MCF 10A (cell line): ENCODE results near the gene BAIAP3. TPM values are rescaled to one million over a fixed set of nuclear protein-coding genes. Genes with fewer than 3 reads are reported as not detected.

Experiments used
- BruUV-seq: library from RNA; stranded (reverse); fragments of 400-500 nt; replicated peaks from 2 replicates; lab custom pipeline; 2021; lab: Mats Ljungman, UMichigan
- CTCF ChIA-PET: fragments of 300-600 bp; sonication (Branson Sonifier 250); formaldehyde crosslinking; extraction: SDS; loops from one replicate; lab custom pipeline; 2021; ENCODE audit warnings: antibody characterized with exemption, inconsistent platforms; lab: Yijun Ruan, JAX
- POLR2A ChIA-PET: fragments of 300-600, 350-650 bp; sonication (Branson Sonifier 250); formaldehyde crosslinking; extraction: SDS; loops from one replicate; lab custom pipeline; 2020; ENCODE audit warnings: antibody characterized with exemption, inconsistent platforms; lab: Yijun Ruan, JAX
- DNase-seq: peaks from one replicate; pipeline ENCODE4 v3.0.0-alpha.2; 2018; ENCODE audit not compliant: unreplicated experiment
- H3K27ac Mint-ChIP-seq: one replicate; pipeline ENCODE4 v1.8.0; 2022; ENCODE audit warnings: mild to moderate bottlenecking, low read depth, mixed read lengths; ENCODE audit not compliant: unreplicated experiment
- H3K27me3 Mint-ChIP-seq: one replicate; pipeline ENCODE4 v1.8.0; 2022; ENCODE audit warnings: mixed read lengths; ENCODE audit not compliant: insufficient read depth, unreplicated experiment
- H3K36me3 Mint-ChIP-seq: one replicate; pipeline ENCODE4 v1.8.0; 2022; ENCODE audit warnings: mild to moderate bottlenecking, moderate library complexity, mixed read lengths; ENCODE audit not compliant: insufficient read depth, unreplicated experiment
- H3K4me1 Mint-ChIP-seq: one replicate; pipeline ENCODE4 v1.8.0; 2022; ENCODE audit warnings: mixed read lengths; ENCODE audit not compliant: insufficient read depth, unreplicated experiment
- H3K4me3 Mint-ChIP-seq: one replicate; pipeline ENCODE4 v1.8.0; 2022; ENCODE audit warnings: mild to moderate bottlenecking, moderate library complexity, mixed read lengths; ENCODE audit not compliant: unreplicated experiment
- H3K9me3 Mint-ChIP-seq: one replicate; pipeline ENCODE4 v1.8.0; 2022; ENCODE audit warnings: mixed read lengths; ENCODE audit not compliant: unreplicated experiment
- CTCF ChIP-seq: fragments of 200-600 bp; IDR thresholded peaks from one replicate; pipeline ENCODE4 v1.8.0; 2022; ENCODE audit warnings: antibody characterized with exemption, mild to moderate bottlenecking; ENCODE audit not compliant: unreplicated experiment
- intact Hi-C: fragments of 100-400 bp; cut with micrococcal nuclease; formaldehyde crosslinking; loops from 2 replicates; pipeline ENCODE4 v1.14.1; 2022
- total RNA-seq: library from RNA; stranded (reverse); gene quantifications from 2 replicates; pipeline ENCODE4 v1.2.3, GENCODE V29; 2022

Gene BAIAP3
- total RNA-seq, 1 experiment from 2014 or later = 0.75 TPM

GRCh38 chr16:1366712-1367299, 33.4 kb downstream of the BAIAP3 start:
- H3K4me3 Mint-ChIP-seq = no peak overlapping the region
- ChIA-PET CTCF (interaction anchor here (0.6 kb wide), 1 partner anchor 47 kb away, joined by 4 read pairs; no protein-coding TSS in a partner anchor), POLR2A (interaction anchor here (0.5 to 1.3 kb wide), 3 partner anchors 17 to 30 kb away, joined by 3 to 7 read pairs (median 3); no protein-coding TSS in a partner anchor)
- H3K9me3 Mint-ChIP-seq = no peaks in the 10 kb centered on the region
- no peaks in the 10 kb centered on the region for H3K4me1 Mint-ChIP-seq
- no peak overlapping the region for H3K27ac Mint-ChIP-seq
- H3K36me3 Mint-ChIP-seq = peaks cover 34% of the 10 kb centered on the region
- intact Hi-C loops = no loop called here
- DNase-seq = no peak
- no peaks in the 10 kb centered on the region for H3K27me3 Mint-ChIP-seq
- TF ChIP-seq CTCF = no peak
- no TSS peak for BruUV-seq

DNA sequence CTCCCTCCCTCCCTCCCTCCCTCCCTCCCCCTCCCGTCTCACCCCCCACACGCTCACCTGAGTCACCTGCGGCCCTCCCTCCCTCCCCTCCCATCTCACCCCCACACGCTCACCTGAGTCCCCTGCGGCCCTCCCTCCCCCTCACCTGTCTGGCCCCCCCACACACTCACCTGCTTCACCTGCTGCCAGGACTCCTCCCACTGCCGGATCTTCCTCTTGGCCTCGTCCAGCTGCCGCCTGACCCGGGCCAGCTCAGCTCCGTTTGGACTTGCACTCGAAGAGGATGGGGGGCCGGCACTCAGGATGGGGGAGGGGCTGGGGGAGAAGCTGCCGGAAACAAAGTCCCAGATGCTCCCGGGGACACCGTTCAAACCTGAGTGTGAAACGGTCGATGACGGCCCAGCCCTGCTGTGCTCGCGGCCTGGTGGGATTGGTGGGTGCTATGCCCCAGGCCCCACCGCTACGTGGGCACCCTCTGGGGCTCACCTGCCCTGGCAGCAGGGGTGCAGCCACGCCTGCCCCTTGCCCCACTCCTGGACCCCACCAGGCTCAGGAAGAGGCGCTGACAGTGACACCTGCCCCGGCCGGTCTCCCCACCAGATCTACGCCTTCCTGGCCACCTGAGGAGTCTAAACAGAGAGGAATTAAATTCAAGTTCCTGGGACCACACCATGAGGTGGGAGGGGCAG, 34.2 kb downstream of the BAIAP3 start:
- CTCF ChIA-PET = no interaction called here
- Mint-ChIP-seq H3K27ac (no peak overlapping the region), H3K4me3 (no peak overlapping the region), H3K36me3 (peaks cover 29% of the 10 kb centered on the region), H3K9me3 (no peaks in the 10 kb centered on the region), H3K4me1 (no peaks in the 10 kb centered on the region), H3K27me3 (no peaks in the 10 kb centered on the region)
- POLR2A ChIA-PET = interaction anchor here (0.6 to 1.2 kb wide), 2 partner anchors 9 to 14 kb away, joined by 3 to 4 read pairs; no protein-coding TSS in a partner anchor
- no peak for DNase-seq
- no peak for TF ChIP-seq CTCF
- intact Hi-C loops = no loop called here
- no TSS peak for BruUV-seq

- ChIA-PET CTCF (interaction anchor here (0.6 kb wide), 2 partner anchors 9 to 11 kb away, joined by 4 to 7 read pairs; no protein-coding TSS in a partner anchor), POLR2A (no interaction called here)
- Mint-ChIP-seq H3K9me3 (no peaks in the 10 kb centered on the region), H3K27me3 (no peaks in the 10 kb centered on the region), H3K27ac (no peak overlapping the region), H3K4me1 (no peaks in the 10 kb centered on the region), H3K4me3 (no peak overlapping the region), H3K36me3 (peaks cover 22% of the 10 kb centered on the region)
- intact Hi-C loops = no loop called here
- no TSS peak for BruUV-seq
- no peak for TF ChIP-seq CTCF
- DNase-seq = no peak
Measured at GRCh38 chr16:1371054-1371978, 37.9 kb downstream of the BAIAP3 start.
